GM18498 (cell line): Measurements from ENCODE around the gene ZNF497.
"Not testable (repeated sequence)": the region's sequence is repeated elsewhere in the genome, so short reads cannot be mapped to it uniquely, and the experiment has no call there.

Experiments used
- ATAC-seq: cut with Tn5 transposase; IDR thresholded peaks from one replicate; pipeline ENCODE4 v1.9.1; 2021; ENCODE audit warnings: mild to moderate bottlenecking, moderate library complexity; ENCODE audit not compliant: unreplicated experiment

The ZNF497 gene

GRCh38 chr19:58362272-58362994 is at the start of gene ZNF497:
Gene ZNF497, minus strand, starts transcription at chr19:58362751. Its CDS starts 5,116 bp downstream, at chr19:58357635.
- ATAC-seq: peak; percentile 86

- peak; percentile 3 for ATAC-seq
Measured at GRCh38 chr19:58409010-58409790, 46.6 kb upstream of the ZNF497 start.

GRCh38 chr19:58408152-58409009 is 45.8 kb upstream of the ZNF497 start, which contains the start of gene ZNF584:
Gene ZNF584, plus strand, starts transcription at chr19:58408649. Its CDS starts 499 bp downstream, at chr19:58409148.
- peak; percentile 93 for ATAC-seq

GRCh38 chr19:58407658-58408151 is 45.2 kb upstream of the ZNF497 start:
- no peak for ATAC-seq

GRCh38 chr19:58406818-58407657 is 44.5 kb upstream of the ZNF497 start:
- no peak for ATAC-seq

- ATAC-seq: not testable (repeated sequence)
Measured at GRCh38 chr19:58403920-58404478, 41.4 kb upstream of the ZNF497 start.

GRCh38 chr19:58401840-58402421 is 39.4 kb upstream of the ZNF497 start:
- no peak for ATAC-seq

GRCh38 chr19:58400916-58401839 is 38.6 kb upstream of the ZNF497 start:
- ATAC-seq: peak; percentile 98

GRCh38 chr19:58400316-58400915 is 37.9 kb upstream of the ZNF497 start:
- no peak for ATAC-seq

- ATAC-seq: no peak
Measured at GRCh38 chr19:58399903-58400302, 37.4 kb upstream of the ZNF497 start.

- ATAC-seq: no peak
Measured at GRCh38 chr19:58398545-58398944, 36.0 kb upstream of the ZNF497 start.

GRCh38 chr19:58398087-58398486 is 35.5 kb upstream of the ZNF497 start:
- ATAC-seq: no peak

- ATAC-seq: no peak
Measured at GRCh38 chr19:58397533-58398037, 35.0 kb upstream of the ZNF497 start.

- ATAC-seq: no peak
Measured at GRCh38 chr19:58396691-58397532, 34.4 kb upstream of the ZNF497 start.

GRCh38 chr19:58395979-58396627 is 33.6 kb upstream of the ZNF497 start:
- no peak for ATAC-seq
